Measurements from ENCODE around the gene CCDC127.

GRCh38 chr5:225334-225733 lies 7.4 kb upstream of the CCDC127 start:
- TF ChIP-seq, protein P1, sequence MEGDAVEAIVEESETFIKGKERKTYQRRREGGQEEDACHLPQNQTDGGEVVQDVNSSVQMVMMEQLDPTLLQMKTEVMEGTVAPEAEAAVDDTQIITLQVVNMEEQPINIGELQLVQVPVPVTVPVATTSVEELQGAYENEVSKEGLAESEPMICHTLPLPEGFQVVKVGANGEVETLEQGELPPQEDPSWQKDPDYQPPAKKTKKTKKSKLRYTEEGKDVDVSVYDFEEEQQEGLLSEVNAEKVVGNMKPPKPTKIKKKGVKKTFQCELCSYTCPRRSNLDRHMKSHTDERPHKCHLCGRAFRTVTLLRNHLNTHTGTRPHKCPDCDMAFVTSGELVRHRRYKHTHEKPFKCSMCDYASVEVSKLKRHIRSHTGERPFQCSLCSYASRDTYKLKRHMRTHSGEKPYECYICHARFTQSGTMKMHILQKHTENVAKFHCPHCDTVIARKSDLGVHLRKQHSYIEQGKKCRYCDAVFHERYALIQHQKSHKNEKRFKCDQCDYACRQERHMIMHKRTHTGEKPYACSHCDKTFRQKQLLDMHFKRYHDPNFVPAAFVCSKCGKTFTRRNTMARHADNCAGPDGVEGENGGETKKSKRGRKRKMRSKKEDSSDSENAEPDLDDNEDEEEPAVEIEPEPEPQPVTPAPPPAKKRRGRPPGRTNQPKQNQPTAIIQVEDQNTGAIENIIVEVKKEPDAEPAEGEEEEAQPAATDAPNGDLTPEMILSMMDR (conservative IDR thresholded peaks at IDR 0.05 in 1 of 2, IDR thresholded peaks at IDR 0.05 in 1 of 2; ENCODE audit: extremely low read depth in 1 of 2, insufficient read depth in 1 of 2, low read depth in 1 of 2, low read length in 2 of 2) = no peak
- TF ChIP-seq EZH2 (IDR thresholded peaks at IDR 0.05; ENCODE audit: borderline replicate concordance, low read length) = no peak

Data from mammary epithelial cell (primary cell).